ENCODE measurements around the gene XYLT2.
"Not testable (repeated sequence)": the region's sequence is repeated elsewhere in the genome, so short reads cannot be mapped to it uniquely, and the experiment has no call there.

The XYLT2 gene

DNA sequence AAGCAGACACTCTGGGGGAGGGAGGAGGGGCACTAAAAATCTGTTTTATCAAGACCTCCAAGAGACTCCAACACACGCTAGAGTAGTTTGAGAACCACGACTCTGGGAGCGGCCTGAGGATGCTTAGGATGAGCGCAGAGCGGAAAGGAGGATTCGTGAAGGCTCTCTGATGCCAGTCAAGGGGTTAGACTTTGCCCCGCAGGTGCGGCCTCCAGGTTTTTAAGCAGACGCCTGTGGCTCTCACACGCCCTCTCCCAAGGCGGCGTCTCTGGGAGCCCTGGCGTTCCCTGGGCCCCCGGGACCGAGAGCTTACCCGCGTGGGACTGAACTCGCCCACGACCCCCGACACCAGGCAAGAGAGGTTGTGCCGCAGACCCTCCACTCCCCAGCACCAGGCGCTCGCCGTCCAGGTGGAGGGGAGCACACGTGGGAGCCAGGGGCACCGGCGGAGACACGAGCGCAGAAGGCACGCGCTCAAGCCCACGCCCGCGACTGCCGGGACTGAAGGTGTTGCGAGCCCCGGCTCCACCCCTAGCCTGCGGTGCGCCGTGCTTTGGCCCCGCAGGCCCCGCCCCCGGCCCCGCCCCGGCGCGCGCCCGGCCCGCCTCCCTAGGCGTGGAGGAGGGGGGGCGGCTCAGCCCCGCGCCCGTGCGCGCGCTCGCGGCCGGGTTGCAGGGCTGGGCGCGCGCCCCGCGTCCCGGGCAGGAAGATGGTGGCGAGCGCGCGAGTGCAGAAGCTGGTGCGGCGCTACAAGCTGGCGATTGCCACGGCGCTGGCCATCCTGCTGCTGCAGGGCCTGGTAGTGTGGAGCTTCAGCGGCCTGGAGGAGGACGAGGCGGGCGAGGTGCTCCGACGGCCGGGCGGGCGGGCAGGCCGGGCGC lies at the start of gene XYLT2:
Gene XYLT2, plus strand, starts transcription at position 695 of the 881 bp plus-strand sequence. Its CDS starts 15 bp downstream, at position 710.
- DNase-seq (ENCODE audit: insufficient read length, low spot score) (peak; percentile 96), FAIRE-seq (peak; percentile 94)

DNA sequence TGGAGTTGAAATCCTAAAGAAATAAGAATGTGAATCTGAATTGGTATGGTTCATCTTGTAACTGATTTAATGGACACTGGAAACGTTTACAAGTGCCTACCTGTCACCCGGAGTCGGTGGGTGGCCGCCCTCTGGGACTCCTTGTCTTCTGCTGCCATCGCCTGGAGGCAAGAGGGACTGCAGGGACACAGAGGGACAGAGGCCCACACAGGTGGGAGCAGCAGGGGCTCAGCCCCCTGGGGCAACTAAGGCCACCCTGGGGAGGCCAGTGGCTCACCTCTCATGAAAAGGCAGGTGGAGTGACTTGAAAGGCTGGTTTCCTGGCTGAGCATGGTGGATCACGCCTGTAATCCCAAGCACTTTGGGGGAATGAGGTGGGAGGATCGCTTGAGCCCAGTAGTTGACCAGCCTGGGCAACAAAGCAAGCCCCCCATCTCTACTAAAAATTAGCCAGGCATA lies 48.5 kb upstream of the XYLT2 start:
- DNase-seq (ENCODE audit: insufficient read length, low spot score) (peak; percentile 96), FAIRE-seq (peak; percentile 79)

DNA sequence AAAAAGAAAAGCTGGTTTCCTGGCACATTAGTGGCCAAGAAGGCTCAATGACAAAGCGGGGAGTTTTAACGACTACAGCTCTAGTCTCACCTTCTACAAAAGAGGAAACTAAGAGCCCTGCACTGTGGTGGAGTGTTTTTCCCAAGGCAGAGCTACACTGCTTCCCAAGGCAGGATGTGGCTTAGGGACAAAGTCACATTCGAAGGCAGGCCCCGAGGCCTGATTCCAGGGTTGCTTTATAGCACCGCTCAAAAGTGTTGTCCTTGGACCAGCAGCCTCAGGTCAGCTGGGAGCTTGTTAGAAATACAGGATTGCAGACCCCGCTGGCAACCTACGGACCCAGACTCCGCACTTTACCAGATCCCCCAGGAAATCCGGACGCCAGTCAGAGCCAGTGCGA lies 47.9 kb upstream of the XYLT2 start:
- DNase-seq (ENCODE audit: insufficient read length, low spot score): no peak
- no peak for FAIRE-seq

DNA sequence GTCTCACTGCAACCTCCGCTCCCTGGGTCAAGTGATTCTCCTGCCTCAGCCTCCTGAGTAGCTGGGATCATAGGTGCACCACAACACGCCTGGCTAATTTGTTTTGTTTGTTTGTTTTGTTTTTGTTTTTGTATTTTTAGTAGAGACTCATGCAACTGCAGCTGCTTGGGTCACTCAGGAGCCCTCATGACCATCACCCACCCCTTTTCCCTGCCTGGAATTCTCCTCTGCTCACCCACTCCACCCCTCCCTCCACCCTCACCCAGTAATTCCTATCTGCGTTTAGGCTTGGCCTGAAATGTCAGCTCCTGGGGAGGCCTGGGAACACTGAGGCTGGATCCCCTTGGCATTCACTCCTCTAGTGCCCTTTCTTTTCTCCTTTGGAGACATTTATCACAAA lies 46.1 kb upstream of the XYLT2 start:
- DNase-seq (ENCODE audit: insufficient read length, low spot score): no peak

DNA sequence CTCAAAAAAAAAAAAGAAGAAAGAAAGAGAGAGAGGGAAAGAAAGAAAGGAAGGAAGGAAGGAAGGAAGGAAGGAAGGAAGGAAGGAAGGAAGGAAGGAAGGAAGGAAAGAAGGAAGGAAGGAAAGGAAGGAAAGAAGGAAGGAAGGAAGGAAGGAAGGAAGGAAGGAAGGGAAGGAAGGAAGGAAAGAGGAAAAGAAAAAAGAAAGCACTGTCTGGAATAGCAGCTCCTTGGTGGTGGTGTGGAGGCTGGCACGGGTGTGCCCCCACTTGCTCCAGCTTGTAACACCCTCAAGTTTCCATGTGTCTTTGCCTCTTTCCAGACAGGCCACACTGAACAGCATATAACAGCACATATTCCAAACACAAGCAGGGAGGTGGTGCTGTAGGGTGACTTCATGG lies 45.1 kb upstream of the XYLT2 start:
- FAIRE-seq; DNase-seq (ENCODE audit: insufficient read length, low spot score): not testable (repeated sequence)

More for the DNA sequence above, 46.1 kb upstream of the XYLT2 start:
- no peak for FAIRE-seq

DNA sequence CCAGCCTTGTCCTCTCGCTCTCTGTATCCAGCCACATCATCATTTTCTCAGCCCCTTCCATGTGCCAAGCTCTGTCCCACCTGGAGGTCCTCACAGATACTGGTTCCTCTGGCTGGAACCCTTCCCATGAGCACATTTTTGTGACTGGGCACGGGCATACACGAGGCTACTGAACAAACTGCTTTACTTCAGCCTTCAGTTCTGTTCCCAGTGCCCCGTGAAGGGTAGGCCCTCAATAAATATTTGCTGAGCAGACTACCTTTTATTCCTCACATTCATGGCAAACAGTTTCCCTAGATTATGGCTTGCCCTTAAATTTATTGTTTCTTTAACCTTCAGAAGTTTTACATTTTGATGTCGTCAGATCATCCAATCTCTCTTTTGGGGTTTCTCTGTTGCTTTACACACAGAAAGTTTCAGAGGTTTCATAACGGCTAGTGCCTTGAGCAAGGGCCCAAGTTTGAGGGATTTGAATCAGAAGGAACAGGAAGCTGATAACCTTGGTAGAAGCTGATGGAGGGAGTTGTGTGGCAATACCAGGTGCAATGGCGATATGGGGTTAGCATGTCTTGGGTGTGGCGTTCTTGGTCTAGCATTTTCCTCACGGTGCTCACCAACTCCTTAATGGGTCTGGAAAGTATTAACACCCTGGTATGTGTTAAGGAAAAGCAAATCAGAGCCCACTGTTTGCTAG lies 43.9 kb upstream of the XYLT2 start:
- no peak for DNase-seq (ENCODE audit: insufficient read length, low spot score)
- FAIRE-seq: no peak

DNA sequence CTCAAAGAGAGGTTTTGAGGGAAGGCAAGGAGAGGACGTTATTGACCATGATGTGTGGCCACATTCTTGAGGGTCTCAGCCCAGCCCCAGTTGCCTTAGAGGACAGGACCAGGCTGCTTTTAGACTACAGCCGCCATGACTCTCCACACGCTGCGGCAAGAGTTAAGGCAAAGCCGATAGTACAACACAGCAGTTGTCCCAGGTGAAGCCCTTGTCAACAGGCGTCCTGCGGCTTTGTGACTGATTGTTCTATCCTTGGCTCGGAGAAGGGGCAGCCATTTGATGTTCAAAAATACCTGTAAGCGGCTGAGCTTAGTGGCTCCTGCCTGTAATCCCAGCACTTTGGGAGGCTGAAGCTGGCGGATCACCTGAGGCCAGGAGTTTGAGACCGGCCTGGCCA lies 42.9 kb upstream of the XYLT2 start:
- FAIRE-seq (no peak), DNase-seq (ENCODE audit: insufficient read length, low spot score) (no peak)

DNA sequence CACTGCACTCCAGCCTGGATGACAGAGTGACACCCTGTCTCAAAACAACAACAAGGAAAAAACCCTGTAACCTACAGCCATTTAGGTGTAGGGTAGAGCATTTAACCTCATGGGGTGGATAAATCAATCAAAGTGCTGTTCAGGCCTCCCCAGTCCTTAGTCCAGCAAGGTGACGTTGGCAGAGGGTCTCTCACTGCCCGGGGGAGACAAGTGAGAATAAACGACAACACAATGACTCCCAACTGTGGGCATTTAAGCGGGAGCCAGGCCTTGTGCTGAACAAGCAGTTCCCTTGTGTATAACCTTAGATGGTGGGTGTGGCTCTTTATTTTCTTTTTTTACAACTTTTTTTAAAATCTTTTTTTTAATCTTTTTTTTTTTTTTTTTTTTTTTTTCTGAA lies 42.3 kb upstream of the XYLT2 start:
- FAIRE-seq (no peak), DNase-seq (ENCODE audit: insufficient read length, low spot score) (no peak)

DNA sequence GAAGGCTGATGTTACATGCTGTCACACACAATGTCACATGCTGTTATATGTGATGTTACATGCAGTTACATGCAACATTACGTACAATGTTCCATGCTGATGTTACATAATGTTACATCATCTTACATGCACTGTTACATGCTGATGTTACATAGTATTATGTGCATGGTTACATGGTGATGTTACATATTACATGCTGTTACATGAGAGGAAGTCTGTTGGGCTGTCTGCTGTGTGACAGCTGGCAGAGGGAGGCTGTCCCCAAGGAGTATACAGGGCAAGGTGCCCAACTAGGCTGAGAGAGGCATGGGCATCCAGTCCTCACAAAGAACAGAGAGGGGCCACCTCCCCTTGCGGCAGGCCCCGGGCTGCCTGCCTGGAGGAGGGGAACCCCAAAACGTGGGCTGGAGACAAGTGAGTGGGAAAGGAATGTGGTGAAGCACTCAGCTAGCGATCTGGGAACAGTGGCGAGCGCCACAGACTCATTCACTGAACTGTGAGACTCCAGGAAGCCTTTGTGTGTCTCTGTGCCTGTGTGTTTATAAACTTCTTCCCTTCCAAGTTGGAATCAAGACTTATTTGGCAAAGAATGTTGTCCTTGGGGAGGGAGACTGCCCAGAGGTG lies 41.0 kb upstream of the XYLT2 start:
- DNase-seq (ENCODE audit: insufficient read length, low spot score) (no peak), FAIRE-seq (peak; percentile 97)

DNA sequence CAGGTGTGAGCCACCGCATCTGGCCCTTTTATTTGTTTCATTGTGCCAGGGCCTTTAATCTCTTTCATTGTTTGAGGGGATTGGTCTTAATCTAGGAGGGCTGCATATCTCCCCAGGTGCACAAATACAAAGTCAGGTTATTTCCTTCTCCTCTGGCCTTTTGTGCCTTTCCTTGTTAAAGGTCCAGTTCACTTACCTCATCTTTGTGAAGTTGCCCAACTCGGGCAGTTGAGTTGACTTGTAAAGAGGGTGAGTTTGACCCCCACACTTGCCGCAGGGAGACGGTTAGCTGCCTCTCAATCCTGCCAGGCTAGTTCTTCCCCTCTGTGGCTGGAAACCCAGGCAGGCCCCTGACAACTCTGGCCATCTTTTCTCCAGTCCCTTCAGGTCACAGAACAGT lies 38.3 kb upstream of the XYLT2 start:
- FAIRE-seq: no peak
- no peak for DNase-seq (ENCODE audit: insufficient read length, low spot score)

DNA sequence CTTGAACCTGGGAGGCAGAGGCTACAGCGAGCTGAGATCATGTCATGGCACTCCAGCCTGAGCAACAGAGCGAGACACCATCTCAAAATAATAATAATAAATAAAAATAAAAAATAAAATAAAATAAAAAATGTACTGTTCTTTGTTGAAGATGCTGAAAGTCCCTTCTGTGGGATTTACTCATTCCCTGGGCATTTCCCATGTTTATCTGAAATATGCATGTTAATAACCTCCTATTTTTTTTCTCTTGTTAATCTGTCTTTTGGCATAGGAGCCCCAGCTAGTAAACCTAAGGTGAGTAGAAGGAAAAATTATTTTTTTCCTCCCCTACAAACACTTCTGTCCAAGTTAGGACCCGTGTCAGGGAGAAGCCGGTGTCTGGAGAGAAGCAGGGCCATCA lies 37.3 kb upstream of the XYLT2 start:
- DNase-seq (ENCODE audit: insufficient read length, low spot score) (no peak), FAIRE-seq (no peak)

DNA sequence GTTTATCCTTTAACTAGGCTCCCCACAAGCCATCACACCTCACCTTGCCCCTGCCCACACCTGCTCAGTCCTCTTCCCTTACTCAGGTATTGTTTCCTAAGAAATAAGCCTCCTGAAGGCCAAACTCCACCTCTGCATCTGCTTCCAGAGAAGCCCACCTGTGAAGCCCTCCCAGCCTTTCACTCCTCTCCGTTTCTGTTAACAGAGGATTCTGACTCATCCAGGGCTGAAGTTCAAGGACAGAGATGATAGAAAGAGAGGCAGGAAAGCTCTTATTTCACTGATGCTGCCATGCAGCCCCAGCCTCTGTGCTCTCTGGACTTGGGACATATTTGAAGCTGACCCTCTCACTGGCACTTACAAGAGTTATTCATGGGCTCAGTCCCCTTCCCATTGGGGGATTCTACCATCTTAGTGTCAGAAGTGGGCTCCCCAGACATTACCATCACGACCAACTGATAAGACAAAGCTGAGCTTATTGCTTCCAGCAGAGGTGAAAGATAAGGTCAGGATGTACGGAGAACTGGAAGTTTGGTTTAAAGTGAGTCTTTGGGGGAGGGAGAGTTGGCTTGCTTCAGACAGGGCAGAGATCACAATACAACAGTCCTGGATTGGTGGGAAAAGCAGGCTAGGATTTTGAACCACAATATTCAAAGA lies 35.3 kb upstream of the XYLT2 start:
- FAIRE-seq: no peak

DNA sequence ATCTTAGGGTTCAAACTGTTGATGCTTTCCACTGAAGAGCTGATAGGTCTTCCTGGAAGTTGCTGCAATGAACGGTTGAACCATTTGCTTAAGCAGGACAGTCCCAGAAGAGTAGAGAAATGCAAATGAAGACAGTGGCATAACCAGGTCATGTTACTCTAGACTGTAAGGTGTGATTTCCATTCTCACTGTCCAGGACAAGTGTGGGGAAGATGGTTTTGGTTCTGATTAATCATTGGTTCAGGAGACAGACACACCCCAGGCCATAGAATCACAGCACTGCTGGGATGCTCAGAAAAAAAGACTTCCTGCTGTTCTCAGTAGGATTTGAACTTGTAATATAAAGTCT lies 34.8 kb upstream of the XYLT2 start:
- DNase-seq (ENCODE audit: insufficient read length, low spot score) (no peak), FAIRE-seq (peak; percentile 76)

More for the DNA sequence above, 35.3 kb upstream of the XYLT2 start:
- no peak for DNase-seq (ENCODE audit: insufficient read length, low spot score)

DNA sequence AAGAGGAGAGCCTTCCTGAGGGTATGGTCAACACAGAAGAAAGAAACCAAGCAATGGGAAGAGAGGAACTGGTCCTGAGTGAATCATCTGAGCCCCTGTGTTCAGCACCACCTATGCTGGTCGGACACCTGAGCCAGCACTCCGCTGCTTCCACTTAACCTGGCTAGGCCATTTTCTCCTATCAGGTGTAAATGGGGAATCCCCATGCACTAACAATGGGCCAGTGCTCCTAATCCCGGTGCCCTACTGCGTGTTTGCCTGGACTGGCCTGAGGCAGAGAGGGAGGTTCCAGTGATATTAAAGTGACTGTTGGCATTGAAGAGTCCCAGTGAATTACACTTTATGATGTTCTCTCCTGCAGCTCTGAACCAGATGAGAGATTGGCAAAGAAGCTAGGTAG lies 34.4 kb upstream of the XYLT2 start:
- DNase-seq (ENCODE audit: insufficient read length, low spot score): no peak
- FAIRE-seq: no peak

DNA sequence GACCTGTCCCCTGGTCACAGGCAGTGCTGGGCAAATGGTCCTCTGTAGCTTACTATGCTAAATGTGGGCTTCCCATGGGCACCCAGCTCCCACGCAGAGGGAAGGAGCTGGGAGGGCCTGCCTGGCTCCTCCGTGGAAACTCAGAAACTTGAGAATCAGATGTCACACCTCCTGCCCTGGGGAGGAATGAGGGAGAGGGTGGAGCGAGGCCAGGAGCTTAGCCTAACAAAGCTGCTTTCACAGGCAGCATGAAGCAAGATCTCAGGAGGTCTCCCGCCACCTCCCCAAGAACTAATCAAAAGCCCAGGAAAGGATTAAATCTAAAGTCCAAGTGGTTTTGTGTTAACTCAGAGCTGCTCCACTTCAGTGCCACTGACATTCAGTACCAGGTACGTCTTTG lies 33.6 kb upstream of the XYLT2 start:
- no peak for FAIRE-seq

DNA sequence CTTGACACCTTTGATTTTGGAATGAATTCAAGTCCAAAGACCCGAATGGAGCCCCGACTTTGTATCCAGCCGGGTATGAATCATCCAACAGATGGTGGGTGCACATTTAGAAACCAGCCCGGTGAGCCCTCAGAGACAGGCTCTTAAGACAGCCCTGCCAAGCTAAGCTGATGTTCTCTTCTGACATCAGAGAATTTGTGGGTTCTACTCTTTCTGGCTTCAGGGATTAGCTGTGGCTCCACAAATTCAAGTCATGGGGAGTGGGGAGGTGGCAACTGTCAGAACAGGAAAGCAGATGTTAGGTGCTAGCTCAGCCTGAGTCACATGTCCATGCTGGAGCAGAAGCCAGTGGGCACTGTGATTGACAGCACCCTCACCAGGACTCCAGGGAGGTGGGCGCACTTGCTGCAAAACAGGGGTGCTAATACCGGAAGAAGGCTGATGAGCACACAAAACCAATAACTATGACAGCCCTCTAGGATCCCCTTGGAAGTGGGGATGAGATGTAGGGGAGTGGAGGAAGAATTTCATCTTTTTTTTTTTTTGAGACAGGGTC lies 31.4 kb upstream of the XYLT2 start:
- DNase-seq (ENCODE audit: insufficient read length, low spot score): no peak
- peak; percentile 20 for FAIRE-seq

More for the DNA sequence above, 33.6 kb upstream of the XYLT2 start:
- no peak for DNase-seq (ENCODE audit: insufficient read length, low spot score)

DNA sequence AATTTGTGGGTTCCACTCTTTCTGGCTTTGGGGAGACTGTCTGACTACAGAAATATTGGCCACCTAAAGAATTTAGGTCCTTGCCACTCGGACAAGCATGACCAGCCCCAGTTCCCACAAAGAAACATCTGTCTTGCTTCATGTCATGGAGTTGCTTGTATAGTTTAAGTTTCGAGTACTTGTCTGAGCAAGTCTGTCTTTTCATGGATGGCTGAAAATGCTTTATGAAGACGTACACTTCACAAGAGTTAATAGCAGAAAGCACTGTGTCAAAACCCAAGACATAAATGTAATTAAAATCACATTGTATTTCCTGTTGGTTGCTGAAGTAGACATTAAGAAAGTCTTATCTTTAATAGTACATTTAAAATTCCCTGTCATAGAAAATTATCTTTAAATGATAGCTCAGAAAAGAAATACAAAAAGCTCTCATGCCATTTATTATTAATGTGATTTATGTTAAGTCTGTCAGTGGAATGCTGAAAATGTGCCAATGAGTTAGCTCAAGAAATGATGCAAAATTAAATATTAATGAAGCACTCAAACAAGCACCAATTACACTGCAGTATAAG lies 29.8 kb upstream of the XYLT2 start:
- no peak for DNase-seq (ENCODE audit: insufficient read length, low spot score)
- no peak for FAIRE-seq

DNA sequence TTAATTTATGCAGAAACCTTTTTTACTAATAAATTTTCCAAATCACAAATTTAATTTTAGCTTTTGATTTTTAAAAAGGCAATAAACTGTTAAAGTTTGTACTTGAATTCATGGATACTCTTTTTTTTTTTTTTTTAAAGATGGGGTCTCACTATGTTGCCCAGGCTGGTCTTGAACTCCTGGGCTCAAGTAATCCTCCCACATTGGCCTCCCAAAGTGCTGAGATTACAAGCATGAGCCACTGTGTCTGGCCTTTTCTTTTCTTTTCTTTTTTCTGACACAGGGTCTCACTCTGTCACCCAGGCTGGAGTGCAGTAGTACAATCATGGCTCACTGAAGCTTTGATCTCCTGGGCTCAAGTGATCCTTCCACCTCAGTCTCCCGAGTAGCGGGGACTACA lies 29.3 kb upstream of the XYLT2 start:
- DNase-seq (ENCODE audit: insufficient read length, low spot score); FAIRE-seq: not testable (repeated sequence)

DNA sequence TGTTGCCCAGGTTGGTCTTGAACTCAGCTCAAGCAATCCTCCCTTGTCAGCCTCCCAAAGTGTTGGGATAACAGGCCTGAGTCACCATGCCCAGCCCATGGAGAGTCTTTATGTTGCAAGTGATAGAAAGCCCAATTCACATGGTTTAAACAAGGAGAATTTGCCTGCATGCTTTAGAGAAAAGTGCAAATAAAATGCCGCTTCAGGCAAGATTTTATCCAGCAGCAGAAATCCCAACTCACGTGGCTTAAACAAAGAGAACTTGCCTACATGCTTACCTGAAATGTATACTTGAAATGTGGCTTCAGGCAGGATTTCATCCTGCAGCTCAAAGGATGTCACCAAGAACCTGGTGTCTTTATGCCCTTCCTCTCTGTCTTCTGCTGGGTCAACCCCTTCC lies 28.8 kb upstream of the XYLT2 start:
- DNase-seq (ENCODE audit: insufficient read length, low spot score): no peak
- peak; percentile 58 for FAIRE-seq

All from HTR-8/SVneo (cell line).